H1 (cell line): ENCODE results near the gene GPSM1. TPM values are rescaled to one million over a fixed set of nuclear protein-coding genes. Genes with fewer than 3 reads are reported as not detected.

Source experiments
- CTCF ChIA-PET: fragments of 300-600 bp; sonication (Branson Sonifier 250); formaldehyde crosslinking; loops from one replicate; lab custom pipeline; 2021; ENCODE audit not compliant: partially characterized antibody; lab: Charles Lee
- POLR2A ChIA-PET: fragments of 300-600 bp; sonication (Branson Sonifier 250); formaldehyde crosslinking; loops from one replicate; lab custom pipeline; 2021; ENCODE audit warnings: inconsistent platforms; ENCODE audit not compliant: partially characterized antibody; lab: Charles Lee
- DNase-seq, 2 experiments: peaks; one replicate each; pipeline versions ENCODE4 v3.0.0 to v3.0.0-alpha.2; 2010 to 2022; ENCODE audit warnings: low spot score in 2 of 2, low read depth in 1 of 2, mixed read lengths in 1 of 2
- FAIRE-seq: peaks from 2 replicates; lab custom pipeline; 2011; peaks lifted over from hg19 to GRCh38; lab: Jason Lieb, UNC
- H2AFZ ChIP-seq: 2 replicates; pipeline ENCODE4 v1.8.1; 2012; ENCODE audit warnings: low read length, inconsistent platforms
- H2AK5ac ChIP-seq: 2 replicates; pipeline ENCODE4 v1.6.1; 2013; ENCODE audit warnings: low read depth, low read length
- H2BK120ac ChIP-seq: replicated peaks from 2 replicates; pipeline ENCODE3; 2013; ENCODE audit warnings: low read depth, low read length, inconsistent platforms
- H2BK12ac ChIP-seq: 2 replicates; pipeline ENCODE4 v1.6.1; 2013; ENCODE audit warnings: low read depth, low read length
- H2BK15ac ChIP-seq: 2 replicates; pipeline ENCODE4 v1.6.1; 2013; ENCODE audit warnings: low read length
- H2BK20ac ChIP-seq: 2 replicates; pipeline ENCODE4 v1.6.1; 2013; ENCODE audit warnings: low read length
- H2BK5ac ChIP-seq: 2 replicates; pipeline ENCODE4 v1.6.1; 2013; ENCODE audit warnings: low read depth, low read length
- H3K14ac ChIP-seq: 2 replicates; pipeline ENCODE4 v1.6.1; 2013; ENCODE audit warnings: inconsistent platforms; ENCODE audit not compliant: insufficient read length
- H3K18ac ChIP-seq: 2 replicates; pipeline ENCODE4 v1.6.1; 2013; ENCODE audit warnings: low read length; ENCODE audit errors: extremely low read depth
- H3K23ac ChIP-seq: 2 replicates; pipeline ENCODE4 v1.6.1; 2013; ENCODE audit warnings: inconsistent platforms; ENCODE audit not compliant: insufficient read length
- H3K23me2 ChIP-seq: 2 replicates; pipeline ENCODE4 v1.6.1; 2013; ENCODE audit warnings: low read depth, low read length
- H3K27ac ChIP-seq: 2 replicates; pipeline ENCODE4 v1.6.1; 2011; ENCODE audit warnings: low read depth, low read length, inconsistent platforms
- H3K27me3 ChIP-seq, 4 experiments: replicated peaks in 1 of 4; 1 replicate in 1 of 4; 2 replicates in 3 of 4; pipeline versions ENCODE4 v1.6.1 to v1.8.1; 2011 to 2013; ENCODE audit warnings: low read length in 3 of 4, mild to moderate bottlenecking in 3 of 4, inconsistent platforms in 2 of 4, mixed read lengths in 2 of 4, moderate library complexity in 1 of 4; ENCODE audit not compliant: control insufficient read depth in 3 of 4, insufficient read depth in 3 of 4; ENCODE audit errors: extremely low read depth in 1 of 4
- H3K36me3 ChIP-seq, 4 experiments: 2 replicates each; pipeline versions ENCODE4 v1.6.1 to v1.8.1; 2011 to 2013; ENCODE audit warnings: mild to moderate bottlenecking in 4 of 4, low read length in 3 of 4, moderate library complexity in 2 of 4, control low read depth in 1 of 4, inconsistent platforms in 1 of 4; ENCODE audit not compliant: insufficient read depth in 4 of 4, control insufficient read depth in 2 of 4
- H3K4ac ChIP-seq: replicated peaks from 2 replicates; pipeline ENCODE3; 2013; ENCODE audit warnings: low read length, low read depth, mixed read lengths, inconsistent platforms; ENCODE audit not compliant: insufficient read length
- H3K4me1 ChIP-seq, 4 experiments: replicated peaks in 1 of 4; 1 replicate in 1 of 4; 2 replicates in 3 of 4; pipeline versions ENCODE4 v1.6.1 to v1.8.1; 2011 to 2013; ENCODE audit warnings: low read length in 3 of 4, inconsistent platforms in 2 of 4, mixed read lengths in 1 of 4; ENCODE audit not compliant: insufficient read depth in 4 of 4, control insufficient read depth in 3 of 4
- H3K4me2 ChIP-seq, 2 experiments: 2 replicates each; pipeline versions ENCODE4 v1.6.1 to v1.8.1; 2011 to 2013; ENCODE audit warnings: low read depth in 2 of 2, low read length in 2 of 2, control low read depth in 1 of 2, inconsistent platforms in 1 of 2, mild to moderate bottlenecking in 1 of 2; ENCODE audit not compliant: insufficient read depth in 1 of 2
- H3K4me3 ChIP-seq, 4 experiments: fragments of 200-600, 300-600 bp in 1 of 4; sonication (generic), shearing (Covaris generic), sonication (Bioruptor Twin) in 1 of 4; 2 replicates each; pipeline versions ENCODE4 v1.5.1 to v1.8.1; 2011 to 2016; ENCODE audit warnings: low read length in 4 of 4, low read depth in 3 of 4, control low read depth in 2 of 4, inconsistent platforms in 2 of 4, mild to moderate bottlenecking in 2 of 4, mixed read lengths in 1 of 4, moderate library complexity in 1 of 4; ENCODE audit not compliant: insufficient read depth in 2 of 4; ENCODE audit errors: extremely low read depth in 1 of 4
- H3K56ac ChIP-seq: replicated peaks from 2 replicates; pipeline ENCODE3; 2013; ENCODE audit warnings: low read depth, mild to moderate bottlenecking, mixed read lengths, low read length, inconsistent platforms; ENCODE audit not compliant: insufficient read length
- H3K79me1 ChIP-seq: 2 replicates; pipeline ENCODE4 v1.6.1; 2013; ENCODE audit warnings: low read depth, low read length, control low read depth
- H3K79me2 ChIP-seq, 2 experiments: 2 replicates each; pipeline versions ENCODE4 v1.6.1 to v1.8.1; 2012 to 2013; ENCODE audit warnings: low read length in 2 of 2, mild to moderate bottlenecking in 2 of 2, inconsistent platforms in 1 of 2; ENCODE audit not compliant: insufficient read depth in 2 of 2, control insufficient read depth in 1 of 2
- H3K9ac ChIP-seq, 4 experiments: replicated peaks in 1 of 4; 1 replicate in 1 of 4; 2 replicates in 3 of 4; pipeline versions ENCODE4 v1.6.1 to v1.8.1; 2011 to 2013; ENCODE audit warnings: low read depth in 3 of 4, low read length in 3 of 4, control low read depth in 2 of 4, mild to moderate bottlenecking in 2 of 4, moderate library complexity in 2 of 4, inconsistent platforms in 1 of 4; ENCODE audit errors: extremely low read depth in 1 of 4
- H3K9me3 ChIP-seq, 2 experiments: 2 replicates each; pipeline versions ENCODE4 v1.6.1 to v1.8.1; 2012 to 2013; ENCODE audit warnings: mild to moderate bottlenecking in 2 of 2, moderate library complexity in 2 of 2, control low read depth in 1 of 2, inconsistent platforms in 1 of 2, low read depth in 1 of 2, low read length in 1 of 2, mixed read lengths in 1 of 2; ENCODE audit not compliant: insufficient read depth in 2 of 2
- H4K20me1 ChIP-seq, 2 experiments: replicated peaks in 1 of 2; 2 replicates each; pipeline versions ENCODE3 to v1.8.1; 2011 to 2013; ENCODE audit warnings: inconsistent platforms in 2 of 2, low read length in 2 of 2, mild to moderate bottlenecking in 1 of 2; ENCODE audit not compliant: insufficient read depth in 2 of 2, control insufficient read depth in 1 of 2
- H4K5ac ChIP-seq: 2 replicates; pipeline ENCODE4 v1.6.1; 2013; ENCODE audit warnings: low read length, low read depth, mixed read lengths, inconsistent platforms; ENCODE audit not compliant: insufficient read length
- H4K8ac ChIP-seq: 2 replicates; pipeline ENCODE4 v1.8.0; 2013; ENCODE audit warnings: mild to moderate bottlenecking, moderate library complexity, low read length, inconsistent platforms; ENCODE audit not compliant: insufficient read depth; ENCODE audit errors: extremely low read depth
- H4K91ac ChIP-seq: replicated peaks from 2 replicates; pipeline ENCODE3; 2013; ENCODE audit warnings: low read length, mixed read lengths, inconsistent platforms; ENCODE audit not compliant: insufficient read length
- ATF3 ChIP-seq: IDR thresholded peaks from 2 replicates; pipeline ENCODE4 v1.6.1; 2011; ENCODE audit warnings: low read depth, mild to moderate bottlenecking, low read length; ENCODE audit not compliant: insufficient read depth
- CREB1 ChIP-seq: IDR thresholded peaks from 2 replicates; pipeline ENCODE4 v1.6.1; 2012; ENCODE audit warnings: inconsistent platforms
- KDM1A ChIP-seq: fragments of 200-600, 300-600 bp; sonication (generic); IDR thresholded peaks from 2 replicates; pipeline ENCODE4 v1.7.1; 2016; ENCODE audit warnings: mild to moderate bottlenecking, low read length, borderline replicate concordance
- RXRA ChIP-seq: IDR thresholded peaks from 2 replicates; pipeline ENCODE4 v1.6.1; 2011; ENCODE audit warnings: low read depth, mild to moderate bottlenecking, low read length, moderate library complexity; ENCODE audit not compliant: insufficient read depth
- SAP30 ChIP-seq: fragments of 300-600 bp; sonication (generic); IDR thresholded peaks from 2 replicates; pipeline ENCODE4 v1.7.1; 2012; ENCODE audit warnings: low read length, moderate library complexity, mild to moderate bottlenecking, inconsistent platforms; ENCODE audit not compliant: insufficient read depth, insufficient replicate concordance
- USF2 ChIP-seq: IDR thresholded peaks from 2 replicates; pipeline ENCODE4 v1.6.1; 2011; ENCODE audit warnings: low read length, improper control_type of control experiment
- ZNF274 ChIP-seq: IDR thresholded peaks from 2 replicates; pipeline ENCODE4 v1.7.0; 2012; ENCODE audit warnings: low read length, borderline replicate concordance; ENCODE audit errors: extremely low read depth
- WGBS, 2 experiments: shearing (Covaris generic) in 1 of 2; methylation state at CpG; one replicate each; pipeline versions ENCODE4 v1.1.6 to v1.1.7; 2013 to 2015; ENCODE audit warnings: low lambda C conversion rate in 2 of 2, mixed read lengths in 2 of 2, inconsistent platforms in 1 of 2, low coverage in 1 of 2, missing lambda C conversion rate in 1 of 2; ENCODE audit not compliant: insufficient replicate concordance in 2 of 2, insufficient coverage in 1 of 2, insufficient read length in 1 of 2; ENCODE audit errors: extremely low coverage in 1 of 2, missing lambda C conversion rate in 1 of 2; 5-methylcytosine and 5-hydroxymethylcytosine counted together
- polyA plus RNA-seq, 7 experiments: library from polyadenylated mRNA; depleted of rRNA in 3 of 7; stranded (reverse) in 5 of 7; unstranded in 2 of 7; fragments of >200 nt in 5 of 7; fragments of 200-250 nt in 2 of 7; gene quantifications; 1 replicate in 5 of 7; 2 replicates in 1 of 7; 4 replicates in 1 of 7; pipeline versions ENCODE4 v1.2.1 to v1.2.3, GENCODE V29; 2011 to 2013; ENCODE audit warnings: missing spikeins in 2 of 7, mixed read lengths in 2 of 7
- total RNA-seq: library from RNA; stranded (reverse); fragmentation: NEBNext Ultra II Directional; extraction: Animal tissue kit (Norgen Biotek cat#: 25700); gene quantifications from 2 replicates; pipeline ENCODE4 v1.2.1, GENCODE V29; 2021

GPSM1 gene
- total and polyA plus RNA-seq, 2 of the 8 experiments (the other 6 are each of a cell fraction or from before 2014, with no cell fraction given) = 12.8 to 18.0 TPM

GRCh38 chr9:136332482-136332983 lies 5.2 kb downstream of the GPSM1 start:
- ChIA-PET CTCF (interaction anchor here (3.7 kb wide), 1 partner anchor 20 kb away, joined by 20 read pairs; no protein-coding TSS in a partner anchor), POLR2A (interaction anchor here (1.8 kb wide), 1 partner anchor 11 kb away, joined by 7 read pairs; no protein-coding TSS in a partner anchor)
- Histone ChIP-seq H2BK12ac (no peak overlapping the region), H2BK120ac (no peak overlapping the region), H3K23ac (no peak overlapping the region), H4K8ac (no peak overlapping the region), H2BK15ac (no peak overlapping the region), H3K4me2 (no peak overlapping the region), H2AFZ (no peak overlapping the region), H3K79me1 (0 out of 2 replicates have a peak, but pooled peaks cover 2% of the 10 kb centered on the region), H3K27ac (no peak overlapping the region), H3K4me1 (peaks cover 0 to 17% (median 7%) of the 10 kb centered on the region in 4 experiments; a peak in 5 of 7 replicates), H4K5ac (no peak overlapping the region), H2BK20ac (no peak overlapping the region), H3K36me3 (peaks cover 0 to 3% (median 0%) of the 10 kb centered on the region in 4 experiments; a peak in 2 of 8 replicates), H3K4ac (no peak overlapping the region), H3K27me3 (no peaks in the 10 kb centered on the region), H4K20me1 (peaks cover 0 to 8% of the 10 kb centered on the region in 2 experiments), H2AK5ac (no peak overlapping the region), H3K56ac (no peak overlapping the region), H4K91ac (no peak overlapping the region), H3K9me3 (no peaks in the 10 kb centered on the region), H3K4me3 (no peak overlapping the region), H3K79me2 (no peaks in the 10 kb centered on the region), H3K9ac (no peak overlapping the region), H3K18ac (no peak overlapping the region), H2BK5ac (no peak overlapping the region), H3K23me2 (peaks cover 2% of the 10 kb centered on the region; the same call in 1 of the 2 replicates), H3K14ac (no peak overlapping the region)
- DNase-seq = no peak
- WGBS, 2 experiments = 91% methylated on average over 11 of the region's 11 CpGs; no CpG with 5 or more reads in 1 of the 2 experiments
- FAIRE-seq = no peak
- TF ChIP-seq ATF3 (no peak), ZNF274 (no peak), KDM1A (no peak), CREB1 (no peak), SAP30 (no peak), RXRA (no peak), USF2 (no peak)
